Ishikawa (cell line): Measurements from ENCODE around the gene WNT11.

ENCODE experiments used
- CEBPB ChIP-seq: IDR thresholded peaks from 2 replicates; pipeline ENCODE4 v1.6.1; 2012
- CREB1 ChIP-seq: IDR thresholded peaks from 2 replicates; pipeline ENCODE4 v1.6.1; 2012; ENCODE audit warnings: low read depth
- EGR1 ChIP-seq: IDR thresholded peaks from 2 replicates; pipeline ENCODE4 v1.6.1; 2012
- EP300 ChIP-seq: IDR thresholded peaks from 2 replicates; pipeline ENCODE4 v1.6.1; 2012; ENCODE audit warnings: borderline replicate concordance
- FOXM1 ChIP-seq: IDR thresholded peaks from 2 replicates; pipeline ENCODE4 v1.6.1; 2012; ENCODE audit warnings: low read depth, borderline replicate concordance
- NFIC ChIP-seq: IDR thresholded peaks from 2 replicates; pipeline ENCODE4 v1.6.1; 2012
- RAD21 ChIP-seq: IDR thresholded peaks from 2 replicates; pipeline ENCODE4 v1.6.1; 2012; ENCODE audit warnings: low read depth
- TAF1 ChIP-seq: IDR thresholded peaks from 2 replicates; pipeline ENCODE4 v1.6.1; 2012; ENCODE audit warnings: low read depth, mild to moderate bottlenecking
- TCF12 ChIP-seq: IDR thresholded peaks from 2 replicates; pipeline ENCODE4 v1.6.1; 2012; ENCODE audit warnings: low read depth
- TEAD4 ChIP-seq: IDR thresholded peaks from 2 replicates; pipeline ENCODE4 v1.6.1; 2012
- YY1 ChIP-seq: IDR thresholded peaks from 2 replicates; pipeline ENCODE4 v1.6.1; 2012; ENCODE audit warnings: low read depth
- ZBTB7A ChIP-seq: IDR thresholded peaks from 2 replicates; pipeline ENCODE4 v1.6.1; 2012; ENCODE audit warnings: low read depth
- TF ChIP-seq, protein P1 (sequence below): IDR thresholded peaks from 2 replicates; pipeline ENCODE4 v1.6.1; 2012
- TF ChIP-seq, protein P2 (sequence below): IDR thresholded peaks from 2 replicates; pipeline ENCODE4 v1.6.1; 2012
- TF ChIP-seq, protein P3 (sequence below): IDR thresholded peaks from 2 replicates; pipeline ENCODE4 v1.6.1; 2012; ENCODE audit warnings: low read depth, mild to moderate bottlenecking

WNT11 gene

DNA sequence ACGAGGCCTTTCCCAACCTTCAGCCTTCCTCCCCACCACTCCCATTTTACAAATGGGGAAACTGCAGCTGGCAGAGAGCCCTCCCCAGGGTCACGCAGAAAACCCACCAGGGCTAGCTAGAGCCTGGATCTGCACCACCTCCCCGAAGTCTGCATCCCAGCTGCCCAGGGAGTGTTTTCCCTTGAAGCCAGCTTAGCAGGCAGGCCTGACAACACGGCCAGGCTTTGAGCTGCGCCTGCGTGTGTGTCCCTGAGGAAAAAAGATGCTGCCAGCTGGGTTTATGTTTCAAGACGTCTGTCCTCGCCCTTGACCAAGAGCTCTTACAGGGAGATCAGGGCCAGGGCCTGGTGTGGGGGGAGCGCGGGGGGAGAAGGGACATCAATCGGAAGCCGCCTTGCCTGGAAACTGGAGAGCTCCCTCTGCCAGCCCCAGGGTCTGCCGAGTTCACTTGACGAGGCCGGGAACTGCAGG, 20.3 kb downstream of the WNT11 start:
- TF ChIP-seq FOXM1 (no peak), EP300 (no peak), RAD21 (no peak), EGR1 (no peak), CREB1 (no peak), TCF12 (no peak), ZBTB7A (no peak), CEBPB (no peak), NFIC (no peak), TEAD4 (no peak), TAF1 (no peak), YY1 (no peak)
- TF ChIP-seq, protein P1, sequence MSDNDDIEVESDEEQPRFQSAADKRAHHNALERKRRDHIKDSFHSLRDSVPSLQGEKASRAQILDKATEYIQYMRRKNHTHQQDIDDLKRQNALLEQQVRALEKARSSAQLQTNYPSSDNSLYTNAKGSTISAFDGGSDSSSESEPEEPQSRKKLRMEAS = no peak
- TF ChIP-seq, protein P2, sequence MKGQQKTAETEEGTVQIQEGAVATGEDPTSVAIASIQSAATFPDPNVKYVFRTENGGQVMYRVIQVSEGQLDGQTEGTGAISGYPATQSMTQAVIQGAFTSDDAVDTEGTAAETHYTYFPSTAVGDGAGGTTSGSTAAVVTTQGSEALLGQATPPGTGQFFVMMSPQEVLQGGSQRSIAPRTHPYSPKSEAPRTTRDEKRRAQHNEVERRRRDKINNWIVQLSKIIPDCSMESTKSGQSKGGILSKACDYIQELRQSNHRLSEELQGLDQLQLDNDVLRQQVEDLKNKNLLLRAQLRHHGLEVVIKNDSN = no peak
- TF ChIP-seq, protein P3, sequence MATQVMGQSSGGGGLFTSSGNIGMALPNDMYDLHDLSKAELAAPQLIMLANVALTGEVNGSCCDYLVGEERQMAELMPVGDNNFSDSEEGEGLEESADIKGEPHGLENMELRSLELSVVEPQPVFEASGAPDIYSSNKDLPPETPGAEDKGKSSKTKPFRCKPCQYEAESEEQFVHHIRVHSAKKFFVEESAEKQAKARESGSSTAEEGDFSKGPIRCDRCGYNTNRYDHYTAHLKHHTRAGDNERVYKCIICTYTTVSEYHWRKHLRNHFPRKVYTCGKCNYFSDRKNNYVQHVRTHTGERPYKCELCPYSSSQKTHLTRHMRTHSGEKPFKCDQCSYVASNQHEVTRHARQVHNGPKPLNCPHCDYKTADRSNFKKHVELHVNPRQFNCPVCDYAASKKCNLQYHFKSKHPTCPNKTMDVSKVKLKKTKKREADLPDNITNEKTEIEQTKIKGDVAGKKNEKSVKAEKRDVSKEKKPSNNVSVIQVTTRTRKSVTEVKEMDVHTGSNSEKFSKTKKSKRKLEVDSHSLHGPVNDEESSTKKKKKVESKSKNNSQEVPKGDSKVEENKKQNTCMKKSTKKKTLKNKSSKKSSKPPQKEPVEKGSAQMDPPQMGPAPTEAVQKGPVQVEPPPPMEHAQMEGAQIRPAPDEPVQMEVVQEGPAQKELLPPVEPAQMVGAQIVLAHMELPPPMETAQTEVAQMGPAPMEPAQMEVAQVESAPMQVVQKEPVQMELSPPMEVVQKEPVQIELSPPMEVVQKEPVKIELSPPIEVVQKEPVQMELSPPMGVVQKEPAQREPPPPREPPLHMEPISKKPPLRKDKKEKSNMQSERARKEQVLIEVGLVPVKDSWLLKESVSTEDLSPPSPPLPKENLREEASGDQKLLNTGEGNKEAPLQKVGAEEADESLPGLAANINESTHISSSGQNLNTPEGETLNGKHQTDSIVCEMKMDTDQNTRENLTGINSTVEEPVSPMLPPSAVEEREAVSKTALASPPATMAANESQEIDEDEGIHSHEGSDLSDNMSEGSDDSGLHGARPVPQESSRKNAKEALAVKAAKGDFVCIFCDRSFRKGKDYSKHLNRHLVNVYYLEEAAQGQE = no peak

DNA sequence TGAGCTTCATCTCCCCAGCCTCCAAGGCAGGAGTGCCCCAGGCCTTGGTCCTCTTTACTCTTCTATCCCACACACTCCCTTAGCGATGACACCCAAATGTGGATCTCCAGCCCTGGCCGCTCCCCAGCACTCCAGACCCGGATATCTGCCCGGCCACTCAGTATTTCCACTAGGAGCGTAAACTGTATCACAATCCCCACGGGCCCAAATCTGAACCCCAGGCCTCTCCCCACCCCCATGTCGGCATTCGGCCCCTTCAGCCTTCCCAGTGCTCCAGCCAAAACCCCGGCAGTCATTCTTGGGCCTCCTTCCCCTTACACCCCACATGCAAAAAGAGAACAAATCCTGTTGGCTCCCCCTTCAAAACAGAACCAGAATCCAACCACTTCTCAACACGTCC, 20.8 kb downstream of the WNT11 start:
- no peak for TF ChIP-seq RAD21
- TF ChIP-seq FOXM1 = no peak
- no peak for TF ChIP-seq EP300
- no peak for TF ChIP-seq TCF12
- TF ChIP-seq ZBTB7A = no peak
- TF ChIP-seq, protein P2 = no peak
- no peak for TF ChIP-seq TAF1

DNA sequence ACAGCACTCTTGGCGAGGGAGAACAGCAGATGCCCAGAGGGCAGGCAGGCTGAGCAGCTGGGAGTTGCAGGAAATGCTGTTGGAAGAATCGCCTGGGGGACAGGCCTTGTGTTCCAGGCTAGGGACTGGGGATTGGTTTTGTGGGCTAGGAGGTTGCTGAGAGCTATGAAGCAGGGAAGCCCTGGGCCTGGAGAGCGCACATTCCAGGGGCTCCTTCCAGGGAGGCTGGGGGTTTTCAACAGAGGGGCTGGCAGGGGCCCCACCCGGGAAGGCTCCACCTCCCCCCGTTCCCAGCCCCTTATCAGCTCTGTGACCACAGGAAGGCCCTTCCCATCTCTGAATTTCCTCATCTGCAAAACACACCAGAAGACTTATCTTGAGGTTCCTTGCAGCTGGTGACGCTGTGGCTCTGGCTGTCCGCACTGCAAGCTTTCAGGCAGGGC, 21.7 kb downstream of the WNT11 start:
- TF ChIP-seq RAD21 = no peak
- no peak for TF ChIP-seq NFIC
- no peak for TF ChIP-seq YY1
- TF ChIP-seq, protein P2 = no peak
- TF ChIP-seq, protein P3 = no peak
- TF ChIP-seq EP300 = no peak
- TF ChIP-seq, protein P1 = no peak
- TF ChIP-seq FOXM1 = no peak
- TF ChIP-seq CREB1 = no peak
- no peak for TF ChIP-seq CEBPB
- TF ChIP-seq ZBTB7A = no peak
- no peak for TF ChIP-seq EGR1
- no peak for TF ChIP-seq TCF12
- TF ChIP-seq TEAD4 = no peak
- TF ChIP-seq TAF1 = no peak

DNA sequence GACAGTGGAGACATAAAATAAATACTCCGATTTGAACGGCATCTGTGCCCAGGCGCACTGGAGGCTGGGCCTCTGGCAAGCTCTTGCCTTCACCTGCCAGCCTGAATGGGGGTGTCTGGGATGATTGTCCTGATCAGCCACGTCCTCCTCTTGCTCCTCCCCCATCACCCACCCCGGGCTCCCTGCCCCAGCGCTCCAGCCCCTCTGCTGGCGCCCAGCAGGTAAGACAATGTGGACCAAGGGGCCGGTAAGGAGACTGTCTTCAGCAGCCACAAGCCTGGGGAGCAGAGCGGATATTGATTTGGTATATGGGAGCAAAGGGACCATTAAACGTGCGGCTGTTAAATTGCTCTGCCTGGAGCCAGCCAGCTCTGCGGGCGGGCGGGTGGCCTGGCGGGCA, 24.9 kb downstream of the WNT11 start:
- TF ChIP-seq NFIC (no peak), EP300 (no peak), EGR1 (no peak), CEBPB (no peak), TCF12 (no peak), TAF1 (no peak), TEAD4 (no peak), RAD21 (no peak), CREB1 (no peak), FOXM1 (no peak), YY1 (no peak), ZBTB7A (no peak)
- TF ChIP-seq, protein P1 = no peak
- TF ChIP-seq, protein P2 = no peak
- TF ChIP-seq, protein P3 = no peak
